GM18526 (cell line): ENCODE data around the gene ARMC9.

Experiments used
- POLR2A ChIP-seq: IDR thresholded peaks from 3 replicates; pipeline ENCODE4 v1.6.1; 2011; ENCODE audit not compliant: insufficient read length; ENCODE audit errors: extremely low read depth

The ARMC9 gene

GRCh38 chr2:231190531-231191197 is 7.8 kb upstream of the ARMC9 start:
- no peak for TF ChIP-seq POLR2A

- no peak for TF ChIP-seq POLR2A
Observed at GRCh38 chr2:231191896-231192872, 6.2 kb upstream of the ARMC9 start.

- TF ChIP-seq POLR2A, result no peak
Observed at GRCh38 chr2:231193216-231193615, 5.2 kb upstream of the ARMC9 start.

- TF ChIP-seq POLR2A, result no peak
Observed at GRCh38 chr2:231196592-231196991, 1.8 kb upstream of the ARMC9 start.

GRCh38 chr2:231197706-231198290 is 633 bp upstream of the ARMC9 start:
- TF ChIP-seq POLR2A, result no peak

- no peak for TF ChIP-seq POLR2A
Observed at GRCh38 chr2:231199219-231199618, 788 bp downstream of the ARMC9 start.

- no peak for TF ChIP-seq POLR2A
Observed at GRCh38 chr2:231200805-231201474, 2.5 kb downstream of the ARMC9 start.

- no peak for TF ChIP-seq POLR2A
Observed at GRCh38 chr2:231201475-231201814, 3.0 kb downstream of the ARMC9 start.

- TF ChIP-seq POLR2A, result no peak
Observed at GRCh38 chr2:231203087-231203486, 4.7 kb downstream of the ARMC9 start.

GRCh38 chr2:231204146-231204545 is 5.7 kb downstream of the ARMC9 start:
- TF ChIP-seq POLR2A, result no peak

GRCh38 chr2:231204581-231204980 is 6.2 kb downstream of the ARMC9 start:
- TF ChIP-seq POLR2A, result no peak

- no peak for TF ChIP-seq POLR2A
Observed at GRCh38 chr2:231207734-231208133, 9.3 kb downstream of the ARMC9 start.

GRCh38 chr2:231210782-231211181 is 12.4 kb downstream of the ARMC9 start:
- no peak for TF ChIP-seq POLR2A

- no peak for TF ChIP-seq POLR2A
Observed at GRCh38 chr2:231211486-231211885, 13.1 kb downstream of the ARMC9 start.

- no peak for TF ChIP-seq POLR2A
Observed at GRCh38 chr2:231212329-231212845, 14.0 kb downstream of the ARMC9 start.
